H9 (cell line): Measurements from ENCODE around the gene STARD9. TPM values are rescaled to one million over a fixed set of nuclear protein-coding genes. Genes with fewer than 3 reads are reported as not detected.

Source experiments
- DNase-seq: peaks from one replicate; pipeline ENCODE4 v3.0.0-alpha.2; 2017
- H2AFZ ChIP-seq: one replicate; pipeline ENCODE4 v1.6.1; 2013; ENCODE audit warnings: mild to moderate bottlenecking, low read length, control low read depth, moderate library complexity
- H2AK5ac ChIP-seq: 2 replicates; pipeline ENCODE4 v1.6.1; 2013; ENCODE audit warnings: low read length, control low read depth, mixed read lengths; ENCODE audit not compliant: insufficient read length
- H2BK120ac ChIP-seq: one replicate; pipeline ENCODE4 v1.6.1; 2013; ENCODE audit warnings: low read depth, mild to moderate bottlenecking, low read length, control low read depth, inconsistent platforms; ENCODE audit not compliant: poor library complexity, severe bottlenecking
- H2BK12ac ChIP-seq: 2 replicates; pipeline ENCODE4 v1.6.1; 2013; ENCODE audit warnings: low read length, control low read depth, mixed read lengths, low read depth; ENCODE audit not compliant: insufficient read length
- H2BK15ac ChIP-seq: 2 replicates; pipeline ENCODE4 v1.6.1; 2013; ENCODE audit warnings: low read depth, low read length, control low read depth
- H2BK20ac ChIP-seq: one replicate; pipeline ENCODE4 v1.6.1; 2013; ENCODE audit warnings: low read depth, mild to moderate bottlenecking, low read length, control low read depth, inconsistent platforms; ENCODE audit not compliant: poor library complexity, severe bottlenecking
- H2BK5ac ChIP-seq: 2 replicates; pipeline ENCODE4 v1.6.1; 2013; ENCODE audit warnings: low read length, control low read depth, mixed read lengths; ENCODE audit not compliant: insufficient read length
- H3K14ac ChIP-seq: 2 replicates; pipeline ENCODE4 v1.6.1; 2013; ENCODE audit warnings: low read length, control low read depth; ENCODE audit not compliant: insufficient read depth
- H3K18ac ChIP-seq: 2 replicates; pipeline ENCODE4 v1.6.1; 2013; ENCODE audit warnings: low read depth, mild to moderate bottlenecking, mixed read lengths, low read length, control low read depth; ENCODE audit not compliant: insufficient read length
- H3K23ac ChIP-seq: 2 replicates; pipeline ENCODE4 v1.6.1; 2013; ENCODE audit warnings: low read length, control low read depth, mixed read lengths, low read depth; ENCODE audit not compliant: insufficient read length
- H3K23me2 ChIP-seq: 2 replicates; pipeline ENCODE4 v1.6.1; 2013; ENCODE audit warnings: low read depth, mild to moderate bottlenecking, mixed read lengths, low read length, control low read depth; ENCODE audit not compliant: insufficient read length, poor library complexity, severe bottlenecking
- H3K27ac ChIP-seq: 2 replicates; pipeline ENCODE4 v1.5.1; 2013; ENCODE audit warnings: low read length, control low read depth, mixed read lengths, low read depth; ENCODE audit not compliant: insufficient read length
- H3K27me3 ChIP-seq: 2 replicates; pipeline ENCODE4 v1.6.1; 2013; ENCODE audit warnings: low read length, control low read depth, inconsistent platforms; ENCODE audit not compliant: insufficient read depth
- H3K4ac ChIP-seq: 2 replicates; pipeline ENCODE4 v1.6.1; 2013; ENCODE audit warnings: low read depth, mild to moderate bottlenecking, control low read depth, inconsistent platforms, low read length, moderate library complexity
- H3K4me1 ChIP-seq: 2 replicates; pipeline ENCODE4 v1.6.1; 2013; ENCODE audit warnings: low read length, control low read depth, inconsistent platforms; ENCODE audit not compliant: insufficient read depth
- H3K4me2 ChIP-seq: 2 replicates; pipeline ENCODE4 v1.6.1; 2013; ENCODE audit warnings: low read length, control low read depth, mixed read lengths; ENCODE audit not compliant: insufficient read length, insufficient read depth
- H3K56ac ChIP-seq: 2 replicates; pipeline ENCODE4 v1.6.1; 2013; ENCODE audit warnings: low read depth, mild to moderate bottlenecking, mixed read lengths, low read length, control low read depth; ENCODE audit not compliant: insufficient read length
- H3K79me1 ChIP-seq: 2 replicates; pipeline ENCODE4 v1.6.1; 2013; ENCODE audit warnings: low read depth, mild to moderate bottlenecking, moderate library complexity, low read length, control low read depth, inconsistent platforms; ENCODE audit not compliant: insufficient read depth, poor library complexity, severe bottlenecking
- H3K79me2 ChIP-seq: 2 replicates; pipeline ENCODE4 v1.6.1; 2013; ENCODE audit warnings: low read length, control low read depth, inconsistent platforms; ENCODE audit not compliant: insufficient read depth
- H3K9ac ChIP-seq: 2 replicates; pipeline ENCODE4 v1.6.1; 2013; ENCODE audit warnings: low read length, control low read depth, mixed read lengths; ENCODE audit not compliant: insufficient read length; ENCODE audit errors: extremely low read depth
- H3K9me3 ChIP-seq: one replicate; pipeline ENCODE4 v1.6.1; 2013; ENCODE audit warnings: low read depth, low read length, inconsistent platforms; ENCODE audit not compliant: control insufficient read depth
- H3T11ph ChIP-seq: one replicate; pipeline ENCODE4 v1.6.1; 2013; ENCODE audit warnings: mild to moderate bottlenecking, low read length, control low read depth, inconsistent platforms
- H4K20me1 ChIP-seq: one replicate; pipeline ENCODE4 v1.6.1; 2013; ENCODE audit not compliant: control insufficient read depth, insufficient read length, insufficient read depth
- H4K5ac ChIP-seq: 2 replicates; pipeline ENCODE4 v1.6.1; 2013; ENCODE audit warnings: low read depth, mild to moderate bottlenecking, mixed read lengths, low read length, control low read depth; ENCODE audit not compliant: insufficient read length
- H4K8ac ChIP-seq: replicated peaks from 2 replicates; pipeline ENCODE4 v1.6.1; 2013; ENCODE audit warnings: low read length, control low read depth, mixed read lengths, low read depth; ENCODE audit not compliant: insufficient read length
- H4K91ac ChIP-seq: 2 replicates; pipeline ENCODE4 v1.6.1; 2013; ENCODE audit warnings: low read depth, mild to moderate bottlenecking, moderate library complexity, mixed read lengths, low read length, control low read depth; ENCODE audit not compliant: insufficient read length
- H3K27ac Mint-ChIP-seq, 3 experiments: 2 replicates in 2 of 3; 3 replicates in 1 of 3; pipeline ENCODE4 v1.8.0; 2020 to 2021; ENCODE audit warnings: mixed read lengths in 3 of 3, mild to moderate bottlenecking in 1 of 3, moderate library complexity in 1 of 3
- H3K27me3 Mint-ChIP-seq: 2 replicates; pipeline ENCODE4 v1.8.0; 2021; ENCODE audit warnings: low read depth, mild to moderate bottlenecking, moderate library complexity, mixed read lengths
- H3K36me3 Mint-ChIP-seq, 3 experiments: 2 replicates in 2 of 3; 3 replicates in 1 of 3; pipeline ENCODE4 v1.8.0; 2020 to 2021; ENCODE audit warnings: low read depth in 3 of 3, mixed read lengths in 3 of 3; ENCODE audit not compliant: insufficient read depth in 1 of 3
- H3K4me1 Mint-ChIP-seq, 2 experiments: 2 replicates each; pipeline ENCODE4 v1.8.0; 2020; ENCODE audit warnings: mixed read lengths in 2 of 2
- H3K4me3 Mint-ChIP-seq, 2 experiments: 2 replicates in 1 of 2; 3 replicates in 1 of 2; pipeline ENCODE4 v1.8.0; 2020 to 2021; ENCODE audit warnings: mild to moderate bottlenecking in 2 of 2, mixed read lengths in 2 of 2, moderate library complexity in 1 of 2
- H3K9me3 Mint-ChIP-seq, 2 experiments: 2 replicates in 1 of 2; 3 replicates in 1 of 2; pipeline ENCODE4 v1.8.0; 2020; ENCODE audit warnings: mild to moderate bottlenecking in 2 of 2, mixed read lengths in 2 of 2, moderate library complexity in 1 of 2
- CTCF ChIP-seq: fragments of 200-600 bp; sonication (generic); conservative IDR thresholded peaks from 3 replicates; pipeline ENCODE4 v1.8.0; 2021; ENCODE audit warnings: antibody characterized with exemption, mild to moderate bottlenecking
- WGBS: extraction: QIAGEN DNeasy Blood & Tissue Kit; methylation state at CpG from one replicate; pipeline ENCODE4 v1.1.7; 2013; ENCODE audit warnings: missing lambda C conversion rate, low lambda C conversion rate, mixed read lengths; ENCODE audit not compliant: insufficient read length; ENCODE audit errors: extremely low coverage; 5-methylcytosine and 5-hydroxymethylcytosine counted together
- total RNA-seq: library from RNA; stranded (reverse); gene quantifications from 2 replicates; pipeline ENCODE4 v1.2.1, GENCODE V29; 2021

Gene STARD9
- total RNA-seq, 1 experiment from 2014 or later, result 6.9 TPM

- H3K4me3 Mint-ChIP-seq, result no peak overlapping the region
- Histone ChIP-seq H3K27me3 (no peaks in the 10 kb centered on the region), H3K18ac (no peak overlapping the region), H3K27ac (no peak overlapping the region), H3K79me2 (no peaks in the 10 kb centered on the region), H4K91ac (no peak overlapping the region), H2BK15ac (no peak overlapping the region), H2BK20ac (no peak overlapping the region), H3K79me1 (no peaks in the 10 kb centered on the region), H4K20me1 (no peaks in the 10 kb centered on the region), H3K4ac (no peak overlapping the region), H3K56ac (no peak overlapping the region), H3K4me1 (no peaks in the 10 kb centered on the region), H4K5ac (no peak overlapping the region), H2AFZ (no peak overlapping the region), H3K9ac (no peak overlapping the region), H2AK5ac (no peak overlapping the region), H4K8ac (no peak overlapping the region), H2BK5ac (no peak overlapping the region), H3K14ac (no peak overlapping the region), H3K23ac (no peak overlapping the region), H2BK12ac (no peak overlapping the region), H3K4me2 (no peak overlapping the region), H3K9me3 (no peaks in the 10 kb centered on the region), H3T11ph (no peak overlapping the region), H2BK120ac (no peak overlapping the region), H3K23me2 (no peaks in the 10 kb centered on the region)
- no peak for TF ChIP-seq CTCF
- DNase-seq, result no peak
- H3K27me3 Mint-ChIP-seq, result no peaks in the 10 kb centered on the region
- no peaks in the 10 kb centered on the region for H3K9me3 Mint-ChIP-seq
- WGBS, result no CpG with 5 or more reads among the region's 1 CpG
- H3K36me3 Mint-ChIP-seq, result peaks cover 0 to 12% (median 11%) of the 10 kb centered on the region in 3 experiments; a peak in 4 of 7 replicates
- H3K4me1 Mint-ChIP-seq, result peaks cover 8 to 14% of the 10 kb centered on the region in 2 experiments
- no peak overlapping the region for H3K27ac Mint-ChIP-seq
Measured at GRCh38 chr15:42675021-42675420, 99.6 kb downstream of the STARD9 start.
